HepG2 (cell line): ENCODE results near the gene SGTB. TPM values are rescaled to one million over a fixed set of nuclear protein-coding genes. Genes with fewer than 3 reads are reported as not detected.

Experiments used
- JDP2 ChIP-seq: sonication (generic); formaldehyde crosslinking; IDR thresholded peaks from 2 replicates; pipeline ENCODE4 v1.8.1; 2022; ENCODE audit warnings: missing genetic modification reagents, borderline replicate concordance
- MBNL3 ChIP-seq: fragments of 250-450 bp; sonication (Bioruptor Pico); conservative IDR thresholded peaks from 2 replicates; pipeline ENCODE4 v1.8.0; 2022; ENCODE audit warnings: mild to moderate bottlenecking, inconsistent platforms
- MTF2 ChIP-seq: sonication (generic); formaldehyde crosslinking; IDR thresholded peaks from 2 replicates; pipeline ENCODE4 v1.5.0; 2020; ENCODE audit warnings: missing genetic modification reagents, borderline replicate concordance
- NFIC ChIP-seq: IDR thresholded peaks from 2 replicates; pipeline ENCODE4 v1.6.1; 2012; ENCODE audit warnings: mild to moderate bottlenecking, low read length, inconsistent platforms
- RBM39 ChIP-seq: fragments of 200-400 bp; formaldehyde crosslinking; IDR thresholded peaks from one replicate; pipeline ENCODE4 v1.6.1; 2018; ENCODE audit warnings: antibody characterized with exemption, mild to moderate bottlenecking, low read depth, low read length; ENCODE audit not compliant: poor library complexity, severe bottlenecking
- RCOR2 ChIP-seq: IDR thresholded peaks from 2 replicates; pipeline ENCODE4 v1.6.1; 2016; ENCODE audit warnings: missing biosample characterization, missing genetic modification reagents
- SALL1 ChIP-seq: sonication (generic); formaldehyde crosslinking; IDR thresholded peaks from 2 replicates; pipeline ENCODE4 v1.8.0; 2022; ENCODE audit warnings: mild to moderate bottlenecking, missing genetic modification reagents
- SATB2 ChIP-seq: sonication (generic); formaldehyde crosslinking; IDR thresholded peaks from 2 replicates; pipeline ENCODE4 v1.5.0; 2020; ENCODE audit warnings: missing genetic modification reagents
- TEAD3 ChIP-seq: optimal IDR thresholded peaks from 2 replicates; pipeline ENCODE3; 2016; ENCODE audit warnings: borderline replicate concordance
- UBTF ChIP-seq: sonication (generic); formaldehyde crosslinking; IDR thresholded peaks from 2 replicates; pipeline ENCODE4 v1.4.0; 2020; ENCODE audit warnings: mild to moderate bottlenecking, missing genetic modification reagents
- ZBTB43 ChIP-seq: sonication (generic); formaldehyde crosslinking; conservative IDR thresholded peaks from 2 replicates; pipeline ENCODE4 v1.4.0; 2020; ENCODE audit warnings: missing genetic modification reagents
- ZNF569 ChIP-seq: sonication (generic); formaldehyde crosslinking; IDR thresholded peaks from 2 replicates; pipeline ENCODE4 v1.5.0; 2020; ENCODE audit warnings: mild to moderate bottlenecking, missing genetic modification reagents, moderate library complexity, borderline replicate concordance
- ZUFSP ChIP-seq: sonication (generic); formaldehyde crosslinking; IDR thresholded peaks from 2 replicates; pipeline ENCODE4 v1.9.0; 2021; ENCODE audit warnings: missing genetic modification reagents, mild to moderate bottlenecking, borderline replicate concordance
- polyA plus RNA-seq, 8 experiments: library from polyadenylated mRNA; depleted of rRNA in 3 of 8; stranded (reverse) in 7 of 8; unstranded in 1 of 8; fragments of >200 nt; fragmentation: Illumina TruSeq in 4 of 8; extraction: Trizol in 4 of 8; gene quantifications; 2 replicates each; pipeline versions ENCODE4 v1.2.1 to v1.2.3, GENCODE V29; 2011 to 2016; ENCODE audit warnings: low read depth in 4 of 8, missing spikeins in 1 of 8, mixed read lengths in 1 of 8; ENCODE audit not compliant: insufficient read depth in 1 of 8
- total RNA-seq, 5 experiments: library from RNA; depleted of rRNA; stranded (reverse); fragments of >200 nt; fragmentation: Illumina TruSeq; extraction: Trizol; gene quantifications; 2 replicates each; pipeline ENCODE4 v1.2.3, GENCODE V29; 2016; ENCODE audit warnings: low read depth in 1 of 5

The SGTB gene
- total and polyA plus RNA-seq, 2 of the 13 experiments (the other 11 are each of a cell fraction or from before 2014, with no cell fraction given), result 5.2 to 11.2 TPM

GRCh38 chr5:65721720-65722574, at the start of gene SGTB, which contains the start of gene NLN (continued):
- TF ChIP-seq RCOR2 (CRISPR knock-in tag) (no peak), SALL1 (CRISPR knock-in tag) (peak; percentile 1; the same call in 1 of the 2 replicates), ZBTB43 (CRISPR knock-in tag) (no peak), ZUFSP (CRISPR knock-in tag) (no peak), JDP2 (CRISPR knock-in tag) (no peak), NFIC (no peak), TEAD3 (no peak), UBTF (CRISPR knock-in tag) (peak; percentile 97), ZNF569 (CRISPR knock-in tag) (no peak), RBM39 (no peak), MTF2 (CRISPR knock-in tag) (no peak), MBNL3 (CRISPR knock-in tag) (no peak), SATB2 (0 out of 2 replicates have a peak, but pooled peaks have one; percentile 69)
